Middle frontal gyrus (tissue), 1 donor: ENCODE measurements around the gene EPS15.
A peak's percentile ranks its signal among the peaks of the same experiment; 100 is the strongest.
"Not testable (repeated sequence)": the region's sequence is repeated elsewhere in the genome, so short reads cannot be mapped to it uniquely, and the experiment has no call there.

Source experiments
- DNase-seq: peaks from one replicate; pipeline ENCODE4 v3.0.0-alpha.2; 2015; ENCODE audit warnings: low spot score; ENCODE audit errors: extremely low spot score

EPS15 gene

DNA sequence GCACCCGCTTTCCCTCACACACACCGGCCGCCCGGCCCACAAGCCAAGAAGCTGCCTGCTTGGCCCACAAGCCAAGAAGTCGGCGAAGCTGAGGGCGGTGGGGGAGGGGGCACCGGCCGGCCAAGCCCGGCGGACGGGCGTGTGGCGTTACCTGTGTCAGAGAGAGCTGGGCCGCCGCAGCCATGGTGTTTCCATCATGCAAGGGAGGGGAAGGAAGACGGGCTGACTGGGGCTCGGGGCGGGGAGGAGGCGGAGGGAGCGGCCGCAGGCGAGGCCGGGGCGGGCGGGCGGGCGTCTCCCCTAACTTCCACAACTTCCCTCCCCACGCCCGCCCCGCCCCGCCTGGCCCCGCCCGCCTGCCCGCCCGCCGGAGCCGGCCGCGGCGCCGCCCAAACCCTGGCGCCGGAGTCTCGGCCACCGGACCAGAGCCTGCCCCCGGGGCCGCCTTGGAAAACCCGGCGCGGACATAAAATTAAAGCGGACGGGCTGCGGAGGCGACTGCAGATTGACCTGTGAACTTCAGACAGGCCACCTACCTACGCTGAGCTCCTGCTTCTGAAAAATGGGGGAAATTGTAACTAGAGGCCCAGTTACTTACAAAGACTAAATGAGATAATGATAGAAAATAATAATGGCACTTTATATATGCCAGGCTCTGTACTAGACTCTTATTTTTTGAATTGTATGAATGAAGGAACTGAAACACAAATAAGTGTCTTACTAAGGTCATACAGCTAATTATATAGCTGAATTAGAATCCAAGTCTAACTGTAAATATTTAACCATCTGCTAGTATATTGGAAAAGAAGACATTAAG is at the start of gene EPS15:
Gene EPS15, minus strand, starts transcription at position 219 of the 817 bp plus-strand sequence. Its CDS starts 35 bp downstream, at position 184.
- DNase-seq: peak; percentile 45

- no peak for DNase-seq
Measured at GRCh38 chr1:51568231-51568935, 49.3 kb upstream of the EPS15 start.

DNA sequence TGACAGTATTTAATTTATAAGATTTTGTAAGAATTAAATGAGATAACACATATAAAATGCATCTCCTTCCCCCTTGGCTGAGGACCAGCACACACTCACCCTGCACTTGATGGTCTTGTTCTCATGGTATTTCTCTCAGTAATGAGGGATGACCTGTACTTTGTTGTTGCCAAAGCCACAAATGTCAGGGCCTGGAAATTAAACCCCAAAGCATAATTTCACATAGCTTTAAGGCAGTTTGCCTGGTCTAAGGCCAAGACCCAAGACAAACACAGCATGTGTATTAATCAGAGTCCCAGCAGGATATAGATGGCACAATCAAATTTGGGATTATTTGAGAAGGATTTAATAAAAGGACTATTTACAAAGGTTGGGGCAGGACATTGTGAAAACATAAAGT is 48.6 kb upstream of the EPS15 start:
- no peak for DNase-seq

DNA sequence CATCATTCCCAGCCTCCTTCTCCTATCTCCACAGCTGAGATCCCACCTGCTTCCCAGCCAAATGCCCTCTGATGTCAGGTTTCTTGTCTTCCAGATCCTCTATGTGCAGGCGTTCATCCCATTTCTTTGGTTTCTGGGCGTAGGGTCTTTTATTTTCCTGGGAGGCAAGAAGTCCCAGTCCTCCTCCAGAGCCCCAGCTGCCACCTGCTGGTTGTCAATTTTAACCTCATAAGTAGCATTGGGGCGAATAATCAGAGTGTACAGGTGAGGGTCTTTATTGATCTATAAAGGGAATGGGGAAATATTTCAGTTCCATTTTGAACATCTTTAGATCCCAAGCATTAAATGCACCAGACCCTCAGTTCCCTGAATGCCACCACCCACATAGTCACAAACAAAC is 47.2 kb upstream of the EPS15 start:
- DNase-seq: no peak

- no peak for DNase-seq
Measured at GRCh38 chr1:51565009-51565408, 45.9 kb upstream of the EPS15 start.

DNA sequence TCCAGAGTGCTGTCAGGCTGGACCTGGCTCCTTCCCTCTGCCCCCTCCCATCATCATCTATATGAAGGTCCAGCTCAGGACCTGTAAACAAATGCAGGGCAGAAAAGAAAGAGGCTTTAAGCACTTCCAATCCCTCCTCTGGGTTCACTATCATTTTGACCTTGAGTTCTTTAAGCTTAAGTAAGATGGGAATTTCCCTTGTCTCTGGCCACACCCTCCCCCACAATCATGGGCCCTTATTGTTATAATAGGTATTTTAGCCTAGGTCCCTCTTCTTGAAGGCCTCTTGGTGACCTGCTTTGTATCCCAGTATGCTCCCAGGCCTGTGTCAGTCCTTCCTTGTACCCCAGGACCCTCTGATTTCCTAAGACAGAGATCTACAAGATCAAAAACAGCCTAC is 45.1 kb upstream of the EPS15 start:
- no peak for DNase-seq

- DNase-seq: no peak
Measured at GRCh38 chr1:51561702-51562101, 42.6 kb upstream of the EPS15 start.

GRCh38 chr1:51560895-51561294 is 41.8 kb upstream of the EPS15 start:
- not testable (repeated sequence) for DNase-seq

DNA sequence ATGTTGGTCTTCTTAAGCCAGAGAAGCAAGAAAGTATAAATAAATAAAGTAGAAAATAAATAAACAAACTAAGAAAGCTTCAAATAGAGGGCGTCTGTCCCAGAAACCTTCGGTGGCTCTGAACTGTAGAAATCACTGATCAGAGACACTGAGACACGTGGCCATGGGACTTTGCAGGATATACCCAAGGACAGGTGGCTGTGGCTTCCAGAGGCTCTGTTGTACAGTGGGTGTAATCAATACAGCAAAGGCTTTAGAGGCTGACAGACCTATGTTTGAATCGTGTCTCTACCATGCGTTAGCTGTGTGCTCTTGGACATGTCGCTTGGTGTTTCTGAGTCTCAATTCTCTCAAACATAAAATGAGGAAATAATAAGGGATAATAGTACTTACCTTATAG is 41.0 kb upstream of the EPS15 start:
- no peak for DNase-seq

GRCh38 chr1:51559501-51559900 is 40.4 kb upstream of the EPS15 start:
- DNase-seq: no peak

DNA sequence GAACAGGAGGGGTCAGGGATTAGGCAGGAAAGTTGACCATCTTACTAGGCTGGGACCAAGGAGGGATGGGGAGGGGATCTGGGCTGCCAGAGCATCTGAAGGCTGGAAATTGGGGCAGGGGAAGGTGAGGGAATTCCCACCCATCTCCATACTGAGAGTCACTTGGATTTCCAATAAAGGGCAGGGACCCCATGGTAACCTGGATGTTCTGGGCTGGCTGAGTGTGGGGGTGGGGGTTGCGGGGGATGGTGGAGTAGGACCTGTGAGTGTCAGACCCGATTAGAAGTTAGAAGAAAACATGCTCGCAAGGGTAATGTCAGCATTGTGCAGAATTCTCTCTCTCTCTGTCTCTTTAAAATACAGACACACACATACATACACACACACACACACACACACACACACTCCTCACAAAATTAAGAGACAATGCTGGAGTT is 40.0 kb upstream of the EPS15 start:
- no peak for DNase-seq

- no peak for DNase-seq
Measured at GRCh38 chr1:51558375-51558924, 39.4 kb upstream of the EPS15 start.

DNA sequence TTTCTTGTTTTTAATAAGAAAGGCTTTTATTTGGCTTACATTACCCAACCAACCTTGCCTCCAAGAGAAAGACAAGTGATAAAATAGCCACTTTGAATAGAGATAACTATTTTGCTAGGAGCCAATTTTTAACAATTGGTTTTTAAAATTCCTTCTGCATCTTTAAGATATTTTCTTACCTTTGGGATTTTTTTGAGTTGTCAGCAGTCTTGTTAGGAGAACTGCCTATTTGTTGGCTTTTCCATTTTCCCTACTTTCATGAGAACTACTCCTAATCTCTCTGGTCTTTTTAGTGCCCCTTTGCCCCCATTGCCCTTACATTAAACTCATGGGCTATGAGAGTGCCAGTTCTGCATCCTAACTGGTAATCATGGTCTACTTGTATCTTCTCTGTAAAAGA is 38.1 kb upstream of the EPS15 start:
- no peak for DNase-seq

DNA sequence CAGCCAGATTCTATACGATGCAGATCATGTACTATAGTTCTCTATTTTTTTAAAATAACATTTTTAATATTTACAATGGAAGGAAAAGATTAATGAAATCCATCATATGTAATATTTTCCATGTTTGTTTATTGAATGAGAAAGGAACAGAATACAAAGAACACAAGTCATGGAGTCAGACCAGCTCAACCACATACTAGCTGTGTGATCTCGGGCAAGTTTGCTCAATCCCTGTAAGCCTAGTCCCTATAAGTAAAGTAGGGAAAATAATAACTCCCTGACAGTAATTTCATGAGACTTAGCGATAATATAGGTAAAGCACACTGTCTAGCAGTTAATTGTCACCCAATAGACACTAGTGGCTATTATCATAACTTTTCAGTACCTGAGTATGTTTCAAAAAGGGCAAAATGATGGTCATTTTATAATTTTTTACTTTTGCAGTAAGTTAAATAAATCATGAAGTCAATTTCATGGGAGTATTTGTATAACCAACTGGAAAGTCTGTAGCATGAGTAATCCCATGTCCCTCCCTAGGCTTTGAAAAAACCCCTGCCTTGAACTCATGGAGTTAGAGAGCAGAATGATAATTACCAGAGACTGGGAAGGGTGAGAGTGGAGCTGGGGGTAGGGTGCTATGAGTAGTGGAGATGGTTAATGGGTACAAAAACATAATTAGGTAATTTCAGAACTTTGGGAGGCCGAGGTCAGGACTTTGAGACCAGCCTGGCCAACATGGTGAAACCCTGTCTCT is 37.0 kb upstream of the EPS15 start:
- no peak for DNase-seq

DNA sequence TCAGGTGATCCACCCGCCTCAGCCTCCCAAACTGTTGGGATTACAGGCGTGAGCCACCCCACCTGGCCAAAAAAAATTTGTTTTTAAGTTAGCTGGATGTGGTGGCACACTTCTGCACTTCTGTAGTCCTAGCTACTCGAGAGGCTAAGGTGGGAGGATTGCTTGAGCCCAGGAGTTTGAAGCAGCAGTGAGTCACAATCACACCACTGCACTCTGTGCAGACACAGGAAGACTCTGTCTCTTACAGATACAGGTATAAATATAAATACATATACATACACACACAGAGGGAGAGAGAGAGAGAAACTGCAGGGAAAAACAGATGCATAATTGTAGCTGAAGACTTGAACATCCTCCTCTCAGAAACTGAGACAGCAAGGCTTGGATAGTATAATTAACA is 34.8 kb upstream of the EPS15 start:
- DNase-seq: no peak

- no peak for DNase-seq
Measured at GRCh38 chr1:51552929-51553807, 34.1 kb upstream of the EPS15 start.

DNA sequence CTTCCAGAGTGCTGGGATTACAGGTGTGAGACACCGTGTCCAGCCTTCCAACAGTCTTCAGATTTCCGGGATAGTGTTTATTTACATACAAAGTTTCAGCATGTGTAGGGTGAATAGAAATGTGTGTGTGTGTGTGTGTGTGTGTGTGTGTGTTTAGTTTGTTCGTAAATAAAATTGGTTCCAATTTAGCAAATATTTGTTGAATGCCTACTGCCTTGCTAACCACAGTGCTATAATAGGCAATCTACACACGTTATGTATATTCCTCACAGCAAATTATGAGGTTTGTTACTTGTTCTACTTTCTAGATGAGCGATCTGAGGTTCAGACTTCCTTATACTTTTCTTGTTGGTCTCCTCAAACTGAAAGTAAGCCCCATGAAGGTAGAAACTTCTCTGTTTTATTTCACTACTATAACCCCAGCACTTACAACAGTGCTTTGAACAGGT is 32.8 kb upstream of the EPS15 start:
- no peak for DNase-seq

GRCh38 chr1:51551081-51551480 is 32.0 kb upstream of the EPS15 start:
- DNase-seq: no peak

- DNase-seq: no peak
Measured at GRCh38 chr1:51549901-51550300, 30.8 kb upstream of the EPS15 start.

GRCh38 chr1:51549016-51549619 is 30.1 kb upstream of the EPS15 start:
- DNase-seq: no peak
